ENCODE data around the gene C4orf51.

The C4orf51 gene

GRCh38 chr4:145755802-145756201 lies 75.9 kb downstream of the C4orf51 start:
- Histone ChIP-seq H3K79me2 (ENCODE audit: insufficient read depth, low read length) (no peaks in the 10 kb centered on the region), H3K27ac (ENCODE audit: low read length) (no peak overlapping the region), H3K4me1 (ENCODE audit: insufficient read depth, low read length) (no peaks in the 10 kb centered on the region), H2AFZ (ENCODE audit: low read depth, low read length) (no peak overlapping the region), H3K36me3 (ENCODE audit: insufficient read depth, low read length) (no peaks in the 10 kb centered on the region), H4K20me1 (ENCODE audit: insufficient read depth, low read length) (no peaks in the 10 kb centered on the region), H3K9me3 (ENCODE audit: insufficient read depth, low read length, severe bottlenecking) (no peaks in the 10 kb centered on the region), H3K27me3 (ENCODE audit: insufficient read depth, low read length, poor library complexity) (no peaks in the 10 kb centered on the region), H3K4me3 (ENCODE audit: low read depth in 1 of 2, low read length in 2 of 2) (no peak overlapping the region), H3K4me2 (ENCODE audit: insufficient read depth, low read length) (no peak overlapping the region), H3K9ac (ENCODE audit: low read depth, low read length) (no peak overlapping the region)
- TF ChIP-seq, protein P1, sequence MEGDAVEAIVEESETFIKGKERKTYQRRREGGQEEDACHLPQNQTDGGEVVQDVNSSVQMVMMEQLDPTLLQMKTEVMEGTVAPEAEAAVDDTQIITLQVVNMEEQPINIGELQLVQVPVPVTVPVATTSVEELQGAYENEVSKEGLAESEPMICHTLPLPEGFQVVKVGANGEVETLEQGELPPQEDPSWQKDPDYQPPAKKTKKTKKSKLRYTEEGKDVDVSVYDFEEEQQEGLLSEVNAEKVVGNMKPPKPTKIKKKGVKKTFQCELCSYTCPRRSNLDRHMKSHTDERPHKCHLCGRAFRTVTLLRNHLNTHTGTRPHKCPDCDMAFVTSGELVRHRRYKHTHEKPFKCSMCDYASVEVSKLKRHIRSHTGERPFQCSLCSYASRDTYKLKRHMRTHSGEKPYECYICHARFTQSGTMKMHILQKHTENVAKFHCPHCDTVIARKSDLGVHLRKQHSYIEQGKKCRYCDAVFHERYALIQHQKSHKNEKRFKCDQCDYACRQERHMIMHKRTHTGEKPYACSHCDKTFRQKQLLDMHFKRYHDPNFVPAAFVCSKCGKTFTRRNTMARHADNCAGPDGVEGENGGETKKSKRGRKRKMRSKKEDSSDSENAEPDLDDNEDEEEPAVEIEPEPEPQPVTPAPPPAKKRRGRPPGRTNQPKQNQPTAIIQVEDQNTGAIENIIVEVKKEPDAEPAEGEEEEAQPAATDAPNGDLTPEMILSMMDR (IDR thresholded peaks at IDR 0.05; ENCODE audit: borderline replicate concordance, extremely low read depth, low read length, poor library complexity, severe bottlenecking), result no peak
- no peak for TF ChIP-seq EZH2 (IDR thresholded peaks at IDR 0.05; ENCODE audit: borderline replicate concordance, low read depth, low read length, severe bottlenecking)
- DNase-seq (no peak), ATAC-seq (ENCODE audit: insufficient read depth, low read depth) (no peak)

GRCh38 chr4:145756244-145756643 lies 76.3 kb downstream of the C4orf51 start:
- Histone ChIP-seq H4K20me1 (ENCODE audit: insufficient read depth, low read length) (no peaks in the 10 kb centered on the region), H3K79me2 (ENCODE audit: insufficient read depth, low read length) (no peaks in the 10 kb centered on the region), H3K4me1 (ENCODE audit: insufficient read depth, low read length) (no peaks in the 10 kb centered on the region), H3K27me3 (ENCODE audit: insufficient read depth, low read length, poor library complexity) (no peaks in the 10 kb centered on the region), H2AFZ (ENCODE audit: low read depth, low read length) (no peak overlapping the region), H3K9me3 (ENCODE audit: insufficient read depth, low read length, severe bottlenecking) (no peaks in the 10 kb centered on the region), H3K4me3 (ENCODE audit: low read depth in 1 of 2, low read length in 2 of 2) (no peak overlapping the region), H3K36me3 (ENCODE audit: insufficient read depth, low read length) (no peaks in the 10 kb centered on the region), H3K9ac (ENCODE audit: low read depth, low read length) (no peak overlapping the region), H3K27ac (ENCODE audit: low read length) (no peak overlapping the region), H3K4me2 (ENCODE audit: insufficient read depth, low read length) (no peak overlapping the region)
- DNase-seq (no peak), ATAC-seq (ENCODE audit: insufficient read depth, low read depth) (no peak)
- TF ChIP-seq, protein P1 (IDR thresholded peaks at IDR 0.05; ENCODE audit: borderline replicate concordance, extremely low read depth, low read length, poor library complexity, severe bottlenecking), result no peak
- TF ChIP-seq EZH2 (IDR thresholded peaks at IDR 0.05; ENCODE audit: borderline replicate concordance, low read depth, low read length, severe bottlenecking), result no peak

- ATAC-seq (ENCODE audit: insufficient read depth, low read depth), result no peak
- TF ChIP-seq EZH2 (IDR thresholded peaks at IDR 0.05; ENCODE audit: borderline replicate concordance, low read depth, low read length, severe bottlenecking), result no peak
- TF ChIP-seq, protein P1 (IDR thresholded peaks at IDR 0.05; ENCODE audit: borderline replicate concordance, extremely low read depth, low read length, poor library complexity, severe bottlenecking), result no peak
These were observed 77.2 kb downstream of the C4orf51 start for GRCh38 chr4:145757188-145757587.

GRCh38 chr4:145760176-145760575 lies 80.2 kb downstream of the C4orf51 start:
- H3K9me3 ChIP-seq (ENCODE audit: insufficient read depth, low read length, severe bottlenecking), result no peaks in the 10 kb centered on the region
- no peaks in the 10 kb centered on the region for H3K36me3 ChIP-seq (ENCODE audit: insufficient read depth, low read length)
- no peak overlapping the region for H2AFZ ChIP-seq (ENCODE audit: low read depth, low read length)
- no peak for DNase-seq
- H3K4me2 ChIP-seq (ENCODE audit: insufficient read depth, low read length), result no peak overlapping the region
- no peaks in the 10 kb centered on the region for H3K27me3 ChIP-seq (ENCODE audit: insufficient read depth, low read length, poor library complexity)
- H3K9ac ChIP-seq (ENCODE audit: low read depth, low read length), result no peak overlapping the region
- no peaks in the 10 kb centered on the region for H3K79me2 ChIP-seq (ENCODE audit: insufficient read depth, low read length)
- no peak for ATAC-seq (ENCODE audit: insufficient read depth, low read depth)
- no peak overlapping the region for H3K27ac ChIP-seq (ENCODE audit: low read length)
- H3K4me1 ChIP-seq (ENCODE audit: insufficient read depth, low read length), result no peaks in the 10 kb centered on the region
- H3K4me3 ChIP-seq (ENCODE audit: low read depth in 1 of 2, low read length in 2 of 2), result no peak overlapping the region
- TF ChIP-seq EZH2 (IDR thresholded peaks at IDR 0.05; ENCODE audit: borderline replicate concordance, low read depth, low read length, severe bottlenecking), result no peak
- TF ChIP-seq, protein P1 (IDR thresholded peaks at IDR 0.05; ENCODE audit: borderline replicate concordance, extremely low read depth, low read length, poor library complexity, severe bottlenecking), result no peak
- H4K20me1 ChIP-seq (ENCODE audit: insufficient read depth, low read length), result no peaks in the 10 kb centered on the region

More at GRCh38 chr4:145757188-145757587, 77.2 kb downstream of the C4orf51 start:
- H2AFZ ChIP-seq (ENCODE audit: low read depth, low read length), result no peak overlapping the region
- no peaks in the 10 kb centered on the region for H4K20me1 ChIP-seq (ENCODE audit: insufficient read depth, low read length)
- H3K4me3 ChIP-seq (ENCODE audit: low read depth in 1 of 2, low read length in 2 of 2), result no peak overlapping the region
- H3K9ac ChIP-seq (ENCODE audit: low read depth, low read length), result no peak overlapping the region
- no peaks in the 10 kb centered on the region for H3K9me3 ChIP-seq (ENCODE audit: insufficient read depth, low read length, severe bottlenecking)
- H3K4me1 ChIP-seq (ENCODE audit: insufficient read depth, low read length), result no peaks in the 10 kb centered on the region
- H3K27me3 ChIP-seq (ENCODE audit: insufficient read depth, low read length, poor library complexity), result no peaks in the 10 kb centered on the region
- H3K27ac ChIP-seq (ENCODE audit: low read length), result no peak overlapping the region
- no peak overlapping the region for H3K4me2 ChIP-seq (ENCODE audit: insufficient read depth, low read length)
- no peak for DNase-seq
- H3K79me2 ChIP-seq (ENCODE audit: insufficient read depth, low read length), result no peaks in the 10 kb centered on the region
- no peaks in the 10 kb centered on the region for H3K36me3 ChIP-seq (ENCODE audit: insufficient read depth, low read length)

Measured in DND-41 (cell line).